Nephron (organoid): ENCODE results near the gene FRMD1.

Experiments
- H3K27ac Mint-ChIP-seq, 3 experiments: 2 replicates each; pipeline ENCODE4 v1.8.0; 2020; ENCODE audit warnings: mixed read lengths in 3 of 3, mild to moderate bottlenecking in 2 of 3, moderate library complexity in 1 of 3
- H3K27me3 Mint-ChIP-seq: 2 replicates; pipeline ENCODE4 v1.8.0; 2021; ENCODE audit warnings: low read depth, mild to moderate bottlenecking, moderate library complexity, mixed read lengths
- H3K36me3 Mint-ChIP-seq: 2 replicates; pipeline ENCODE4 v1.8.0; 2020; ENCODE audit warnings: low read depth, mixed read lengths
- H3K4me1 Mint-ChIP-seq: 2 replicates; pipeline ENCODE4 v1.8.0; 2020; ENCODE audit warnings: mixed read lengths
- H3K4me3 Mint-ChIP-seq, 3 experiments: 2 replicates each; pipeline ENCODE4 v1.8.0; 2020; ENCODE audit warnings: mild to moderate bottlenecking in 3 of 3, mixed read lengths in 3 of 3, moderate library complexity in 2 of 3
- H3K9me3 Mint-ChIP-seq: 2 replicates; pipeline ENCODE4 v1.8.0; 2020; ENCODE audit warnings: mixed read lengths
- TF ChIP-seq, protein P1 (sequence below), 3 experiments: fragments of 200-600 bp; sonication (generic); IDR thresholded peaks; one replicate each; pipeline ENCODE4 v1.5.0; 2021; ENCODE audit warnings: antibody characterized with exemption in 3 of 3; ENCODE audit not compliant: unreplicated experiment in 3 of 3

FRMD1 gene

DNA sequence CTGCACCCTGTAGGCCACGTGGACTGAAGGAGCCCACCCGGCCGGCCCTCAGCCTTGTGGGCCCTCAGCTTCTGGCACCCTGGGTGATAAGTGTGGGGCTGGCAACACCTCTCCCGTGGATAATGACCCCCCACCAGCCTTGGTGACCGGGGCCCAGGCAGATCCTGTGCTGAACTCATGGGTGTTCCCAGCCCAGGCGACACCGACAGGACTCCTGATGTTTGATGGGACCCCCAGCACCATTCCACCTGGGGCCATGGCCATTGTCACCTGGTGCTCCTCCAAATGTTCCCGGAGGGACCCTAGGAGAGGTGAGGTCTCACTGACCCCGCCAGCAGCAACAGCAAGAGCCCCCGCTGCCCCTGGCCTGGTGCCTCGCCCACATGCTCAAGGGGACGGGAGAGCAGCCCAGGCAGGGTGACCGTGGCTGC lies 19.4 kb upstream of the FRMD1 start:
- H3K9me3 Mint-ChIP-seq = no peaks in the 10 kb centered on the region

DNA sequence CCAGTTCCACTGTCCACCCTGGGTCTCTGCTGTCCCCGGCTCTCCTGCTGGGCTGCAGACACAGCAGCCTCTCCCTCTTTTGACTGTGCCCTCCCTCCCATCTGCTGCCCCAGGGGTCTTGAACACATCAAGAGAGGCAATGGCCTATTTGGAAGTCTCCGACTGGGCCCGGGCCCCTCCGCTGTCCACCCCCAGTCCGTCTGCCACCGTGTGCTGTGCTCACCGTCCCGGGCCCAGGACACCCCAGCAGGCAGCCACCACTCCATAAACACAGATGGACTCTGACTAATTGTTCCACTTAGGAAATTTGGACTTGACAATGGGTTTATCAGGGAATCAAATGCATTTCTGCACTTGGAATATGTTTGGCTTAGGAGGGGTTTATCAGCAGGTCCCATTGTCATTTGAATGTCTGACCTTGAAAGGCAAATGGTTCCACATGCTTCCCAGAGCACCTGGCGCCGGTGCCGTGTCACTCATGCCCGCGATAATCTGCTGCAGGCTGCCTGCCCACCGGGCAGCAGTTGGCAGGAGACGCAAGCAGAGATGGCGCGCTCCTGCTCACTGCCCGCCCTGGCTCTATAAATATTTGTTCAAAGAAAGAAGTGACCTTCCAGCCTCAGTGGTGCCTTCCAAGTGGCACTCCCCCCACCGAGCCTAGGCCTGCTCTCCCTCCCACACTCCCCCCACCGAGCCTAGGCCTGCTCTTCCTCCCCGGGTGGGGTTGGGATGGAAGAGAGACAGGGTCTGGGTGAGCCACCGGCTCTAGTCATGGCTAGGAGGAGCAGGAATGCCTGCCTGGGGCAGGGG lies 18.8 kb upstream of the FRMD1 start:
- Mint-ChIP-seq H3K36me3 (no peaks in the 10 kb centered on the region), H3K4me1 (peaks cover 32% of the 10 kb centered on the region), H3K4me3 (no peak overlapping the region), H3K9me3 (no peaks in the 10 kb centered on the region), H3K27ac (no peak overlapping the region), H3K27me3 (peaks cover 28% of the 10 kb centered on the region)
- TF ChIP-seq, protein P1, sequence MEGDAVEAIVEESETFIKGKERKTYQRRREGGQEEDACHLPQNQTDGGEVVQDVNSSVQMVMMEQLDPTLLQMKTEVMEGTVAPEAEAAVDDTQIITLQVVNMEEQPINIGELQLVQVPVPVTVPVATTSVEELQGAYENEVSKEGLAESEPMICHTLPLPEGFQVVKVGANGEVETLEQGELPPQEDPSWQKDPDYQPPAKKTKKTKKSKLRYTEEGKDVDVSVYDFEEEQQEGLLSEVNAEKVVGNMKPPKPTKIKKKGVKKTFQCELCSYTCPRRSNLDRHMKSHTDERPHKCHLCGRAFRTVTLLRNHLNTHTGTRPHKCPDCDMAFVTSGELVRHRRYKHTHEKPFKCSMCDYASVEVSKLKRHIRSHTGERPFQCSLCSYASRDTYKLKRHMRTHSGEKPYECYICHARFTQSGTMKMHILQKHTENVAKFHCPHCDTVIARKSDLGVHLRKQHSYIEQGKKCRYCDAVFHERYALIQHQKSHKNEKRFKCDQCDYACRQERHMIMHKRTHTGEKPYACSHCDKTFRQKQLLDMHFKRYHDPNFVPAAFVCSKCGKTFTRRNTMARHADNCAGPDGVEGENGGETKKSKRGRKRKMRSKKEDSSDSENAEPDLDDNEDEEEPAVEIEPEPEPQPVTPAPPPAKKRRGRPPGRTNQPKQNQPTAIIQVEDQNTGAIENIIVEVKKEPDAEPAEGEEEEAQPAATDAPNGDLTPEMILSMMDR (IDR thresholded peaks at IDR 0.05; ENCODE audit: unreplicated experiment in 3 of 3) = no peak

More for the DNA sequence above, 19.4 kb upstream of the FRMD1 start:
- Mint-ChIP-seq H3K4me1 (peaks cover 30% of the 10 kb centered on the region), H3K36me3 (no peaks in the 10 kb centered on the region), H3K27me3 (peaks cover 22% of the 10 kb centered on the region), H3K4me3 (no peak overlapping the region), H3K27ac (no peak overlapping the region)
- TF ChIP-seq, protein P1 (IDR thresholded peaks at IDR 0.05; ENCODE audit: unreplicated experiment in 3 of 3) = no peak

DNA sequence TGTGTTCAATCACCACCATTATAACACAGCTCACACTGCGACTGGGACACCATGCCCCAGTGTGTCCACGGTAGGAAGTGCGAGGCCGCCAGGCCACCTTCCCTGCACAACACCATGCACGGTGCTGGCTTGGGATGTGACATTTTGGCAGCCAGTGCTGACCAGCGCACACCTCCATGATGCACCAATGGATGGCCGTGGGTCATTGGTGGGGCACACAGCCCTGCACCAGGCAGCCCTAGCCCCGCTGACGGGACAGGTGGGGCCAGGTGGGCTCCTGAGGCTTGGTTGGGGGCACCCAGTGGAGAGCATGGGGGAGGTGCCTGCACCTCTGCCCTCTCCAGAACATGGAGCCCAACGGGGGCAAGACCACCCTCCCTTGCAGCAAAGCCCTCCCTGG lies 18.2 kb upstream of the FRMD1 start:
- H3K9me3 Mint-ChIP-seq = no peaks in the 10 kb centered on the region

DNA sequence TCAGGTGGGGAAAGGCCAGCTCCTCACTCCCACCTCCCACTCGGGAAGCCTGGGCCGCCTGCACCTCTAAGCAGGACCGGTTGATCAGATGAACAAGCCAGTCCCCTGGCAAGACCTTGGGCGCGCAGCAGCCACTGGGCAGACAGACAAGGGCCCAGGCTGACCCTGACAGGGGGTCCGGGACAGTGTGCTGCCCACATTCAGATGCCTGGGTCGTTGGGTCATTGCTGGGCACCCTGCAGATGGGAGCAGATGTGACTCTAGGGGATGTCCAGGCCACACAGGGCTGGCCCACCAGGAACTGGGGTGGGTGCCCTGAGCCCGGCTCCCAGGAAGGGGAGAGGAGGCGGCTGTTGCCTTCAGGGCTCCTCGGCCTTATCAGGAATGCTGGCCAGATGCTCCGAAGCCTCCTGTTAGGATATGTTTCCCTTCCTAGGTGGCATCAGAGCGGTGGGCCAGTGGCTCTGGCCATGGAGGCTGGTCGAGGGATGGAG lies 17.3 kb upstream of the FRMD1 start:
- peaks cover 32% of the 10 kb centered on the region for H3K4me1 Mint-ChIP-seq
- H3K9me3 Mint-ChIP-seq = no peaks in the 10 kb centered on the region
- H3K27me3 Mint-ChIP-seq = peaks cover 21% of the 10 kb centered on the region
- no peaks in the 10 kb centered on the region for H3K36me3 Mint-ChIP-seq
- TF ChIP-seq, protein P1 (IDR thresholded peaks at IDR 0.05; ENCODE audit: unreplicated experiment in 3 of 3) = no peak
- no peak overlapping the region for H3K4me3 Mint-ChIP-seq
- peak overlapping the region in 2 of 3 experiments; percentile 11 to 46 for H3K27ac Mint-ChIP-seq

More for the DNA sequence above, 18.2 kb upstream of the FRMD1 start:
- Mint-ChIP-seq H3K4me3 (no peak overlapping the region), H3K27ac (no peak overlapping the region), H3K27me3 (peaks cover 24% of the 10 kb centered on the region), H3K4me1 (peaks cover 30% of the 10 kb centered on the region), H3K36me3 (no peaks in the 10 kb centered on the region)
- TF ChIP-seq, protein P1 (IDR thresholded peaks at IDR 0.05; ENCODE audit: unreplicated experiment in 3 of 3) = no peak

DNA sequence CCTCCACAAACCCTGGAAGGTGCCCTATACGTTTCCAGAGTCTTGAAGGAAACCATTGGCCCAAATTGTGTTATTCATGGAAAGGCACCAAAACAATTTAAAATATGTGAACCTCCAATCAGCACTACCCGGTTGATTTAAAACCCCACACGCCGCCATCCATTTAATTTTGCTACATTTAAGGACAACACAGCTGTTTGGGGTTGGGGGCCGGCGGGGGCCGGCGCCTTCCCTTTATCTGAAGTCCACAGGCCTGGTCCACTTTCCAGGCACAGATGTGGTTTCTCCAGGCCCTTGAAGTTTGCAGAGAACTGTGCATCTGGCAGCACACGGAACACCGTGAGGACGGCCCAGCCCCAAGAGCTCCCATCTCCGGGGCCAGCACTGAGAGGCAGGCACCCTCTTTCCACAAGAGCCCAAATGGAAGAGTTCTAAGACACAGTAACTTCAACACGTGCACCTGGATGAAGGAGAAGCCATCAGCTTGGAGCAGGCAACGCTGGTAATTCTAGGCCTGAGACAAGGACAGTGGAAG lies 16.8 kb upstream of the FRMD1 start:
- TF ChIP-seq, protein P1 (IDR thresholded peaks at IDR 0.05; ENCODE audit: unreplicated experiment in 3 of 3) = no peak
- peak overlapping the region; percentile 11 to 53 (median 49) for H3K27ac Mint-ChIP-seq
- H3K4me1 Mint-ChIP-seq = peaks cover 38% of the 10 kb centered on the region
- H3K9me3 Mint-ChIP-seq = no peaks in the 10 kb centered on the region
- H3K4me3 Mint-ChIP-seq = no peak overlapping the region
- H3K27me3 Mint-ChIP-seq = peaks cover 21% of the 10 kb centered on the region
- H3K36me3 Mint-ChIP-seq = no peaks in the 10 kb centered on the region
